Prostate gland (tissue), 2 donors: Measurements from ENCODE around the gene NPIPB12. TPM values are rescaled to one million over a fixed set of nuclear protein-coding genes. Genes with fewer than 3 reads are reported as not detected.
"Not testable (repeated sequence)": the region's sequence is repeated elsewhere in the genome, so short reads cannot be mapped to it uniquely, and the experiment has no call there.

Source experiments
- DNase-seq: peaks from one replicate; pipeline ENCODE4 v3.0.0-alpha.2; 2019; ENCODE audit warnings: low spot score
- H3K27ac ChIP-seq, 2 donors: fragments of 200-600 bp; sonication (generic); 2 replicates each; pipeline ENCODE4 v1.5.1; 2017 to 2019
- H3K27me3 ChIP-seq: fragments of 200-600 bp; sonication (generic); replicated peaks from 2 replicates; pipeline ENCODE4 v1.5.1; 2019; ENCODE audit not compliant: insufficient read depth
- H3K36me3 ChIP-seq, 2 donors: fragments of 200-600 bp; sonication (generic); 1 replicate in 1 of 2; 2 replicates in 1 of 2; pipeline versions ENCODE4 v1.5.1 to v1.8.1; 2017 to 2019
- H3K4me1 ChIP-seq: fragments of 200-600 bp; sonication (generic); replicated peaks from 2 replicates; pipeline ENCODE4 v1.5.1; 2019
- H3K4me3 ChIP-seq, 2 donors: fragments of 200-600 bp; sonication (generic); 2 replicates each; pipeline ENCODE4 v1.5.1; 2017 to 2019
- H3K9me3 ChIP-seq: fragments of 200-600 bp; sonication (generic); 2 replicates; pipeline ENCODE4 v1.5.1; 2017
- POLR2AphosphoS5 ChIP-seq: sonication (generic); formaldehyde crosslinking; IDR thresholded peaks from one replicate; pipeline ENCODE4 v1.6.1; 2017; ENCODE audit warnings: antibody characterized with exemption
- WGBS: methylation state at CpG from one replicate; pipeline ENCODE4 v1.1.5; 2018; 5-methylcytosine and 5-hydroxymethylcytosine counted together
- intact Hi-C: fragments of 100-400 bp; cut with DNase I; formaldehyde crosslinking; loops from one replicate; pipeline ENCODE4 v1.14.2; 2022
- total RNA-seq, 2 donors: library from RNA; depleted of rRNA; stranded (reverse); fragments of >200 nt; gene quantifications; one replicate each; pipeline ENCODE4 v1.1.0, GENCODE V29; 2016

Gene NPIPB12
- total RNA-seq, result 10 to 100 TPM; 45.7 to 87.3 TPM

- DNase-seq, intact Hi-C loops: not testable (repeated sequence)
- whole genome bisulfite sequencing, result no CpG with 5 or more reads among the region's 6 CpGs
These were observed at the start of gene NPIPB12 for GRCh38 chr16:29506308-29506707. NPIPB12 (minus strand) TSS chr16:29506408.

GRCh38 chr16:29521520-29521919, 15.3 kb upstream of the NPIPB12 start:
- H3K4me1 ChIP-seq, H3K27me3 ChIP-seq, H3K9me3 ChIP-seq, H3K27ac ChIP-seq, DNase-seq, H3K4me3 ChIP-seq, H3K36me3 ChIP-seq, intact Hi-C loops: not testable (repeated sequence)
- 75% methylated on average over 2 of the region's 5 CpGs for WGBS

More at GRCh38 chr16:29506308-29506707, at the start of gene NPIPB12:
- H3K36me3 ChIP-seq, H3K4me1 ChIP-seq, H3K27me3 ChIP-seq, H3K9me3 ChIP-seq, H3K4me3 ChIP-seq, H3K27ac ChIP-seq: not testable (repeated sequence)

- DNase-seq, H3K36me3 ChIP-seq, H3K27me3 ChIP-seq, H3K4me3 ChIP-seq, intact Hi-C loops, H3K9me3 ChIP-seq, H3K4me1 ChIP-seq, H3K27ac ChIP-seq: not testable (repeated sequence)
- 65% methylated on average over 6 of the region's 12 CpGs for WGBS
These were observed 23.9 kb downstream of the NPIPB12 start for GRCh38 chr16:29482276-29482675.

GRCh38 chr16:29472065-29472464, 34.1 kb downstream of the NPIPB12 start:
- H3K4me3 ChIP-seq, H3K27ac ChIP-seq, H3K4me1 ChIP-seq, H3K27me3 ChIP-seq, H3K36me3 ChIP-seq, DNase-seq, H3K9me3 ChIP-seq, intact Hi-C loops: not testable (repeated sequence)
- no CpG with 5 or more reads among the region's 4 CpGs for WGBS

GRCh38 chr16:29469660-29470059, 36.5 kb downstream of the NPIPB12 start:
- H3K4me3 ChIP-seq, intact Hi-C loops, H3K9me3 ChIP-seq, H3K36me3 ChIP-seq, H3K27me3 ChIP-seq, H3K4me1 ChIP-seq, H3K27ac ChIP-seq: not testable (repeated sequence)
- TF ChIP-seq POLR2AphosphoS5, result peak; percentile 15
- WGBS, result 6% methylated on average over 5 of the region's 6 CpGs
- peak; percentile 81 for DNase-seq

- H3K27ac ChIP-seq, DNase-seq, H3K4me3 ChIP-seq, H3K4me1 ChIP-seq, H3K27me3 ChIP-seq, H3K9me3 ChIP-seq, H3K36me3 ChIP-seq, intact Hi-C loops: not testable (repeated sequence)
- WGBS, result no CpG with 5 or more reads among the region's 10 CpGs
These were observed 38.4 kb downstream of the NPIPB12 start for GRCh38 chr16:29467654-29468366.

GRCh38 chr16:29466904-29467303, 39.3 kb downstream of the NPIPB12 start:
- intact Hi-C loops, H3K4me1 ChIP-seq, H3K27me3 ChIP-seq, H3K36me3 ChIP-seq, DNase-seq, H3K9me3 ChIP-seq, H3K27ac ChIP-seq, H3K4me3 ChIP-seq: not testable (repeated sequence)
- no CpG with 5 or more reads among the region's 33 CpGs for WGBS

GRCh38 chr16:29465985-29466824, 40.0 kb downstream of the NPIPB12 start:
- no CpG with 5 or more reads among the region's 57 CpGs for WGBS

GRCh38 chr16:29460647-29461030, 45.6 kb downstream of the NPIPB12 start:
- H3K4me3 ChIP-seq, H3K36me3 ChIP-seq, H3K27me3 ChIP-seq, H3K9me3 ChIP-seq, intact Hi-C loops, DNase-seq, H3K27ac ChIP-seq, H3K4me1 ChIP-seq: not testable (repeated sequence)
- WGBS, result no CpG with 5 or more reads among the region's 9 CpGs

More at GRCh38 chr16:29465985-29466824, 40.0 kb downstream of the NPIPB12 start:
- H3K27me3 ChIP-seq, H3K9me3 ChIP-seq, H3K4me3 ChIP-seq, H3K4me1 ChIP-seq, intact Hi-C loops, DNase-seq, H3K27ac ChIP-seq, H3K36me3 ChIP-seq: not testable (repeated sequence)

GRCh38 chr16:29459706-29460646, 46.2 kb downstream of the NPIPB12 start, which contains the start of gene SULT1A4:
SULT1A4 (plus strand) TSS chr16:29459913; CDS start chr16:29461386, 1,473 bp downstream.
- H3K36me3 ChIP-seq, H3K4me3 ChIP-seq: not testable (repeated sequence)

GRCh38 chr16:29457660-29458059, 48.5 kb downstream of the NPIPB12 start:
- DNase-seq, H3K4me1 ChIP-seq, H3K9me3 ChIP-seq, H3K27ac ChIP-seq, intact Hi-C loops, H3K4me3 ChIP-seq, H3K36me3 ChIP-seq, H3K27me3 ChIP-seq: not testable (repeated sequence)
- no CpG with 5 or more reads among the region's 2 CpGs for WGBS

More at GRCh38 chr16:29459706-29460646, 46.2 kb downstream of the NPIPB12 start, which contains the start of gene SULT1A4:
- H3K9me3 ChIP-seq, H3K4me1 ChIP-seq, intact Hi-C loops, DNase-seq, H3K27ac ChIP-seq, H3K27me3 ChIP-seq: not testable (repeated sequence)
- no CpG with 5 or more reads among the region's 13 CpGs for WGBS
